ENCODE data around the gene ATOH7.

- TF ChIP-seq, protein P1, sequence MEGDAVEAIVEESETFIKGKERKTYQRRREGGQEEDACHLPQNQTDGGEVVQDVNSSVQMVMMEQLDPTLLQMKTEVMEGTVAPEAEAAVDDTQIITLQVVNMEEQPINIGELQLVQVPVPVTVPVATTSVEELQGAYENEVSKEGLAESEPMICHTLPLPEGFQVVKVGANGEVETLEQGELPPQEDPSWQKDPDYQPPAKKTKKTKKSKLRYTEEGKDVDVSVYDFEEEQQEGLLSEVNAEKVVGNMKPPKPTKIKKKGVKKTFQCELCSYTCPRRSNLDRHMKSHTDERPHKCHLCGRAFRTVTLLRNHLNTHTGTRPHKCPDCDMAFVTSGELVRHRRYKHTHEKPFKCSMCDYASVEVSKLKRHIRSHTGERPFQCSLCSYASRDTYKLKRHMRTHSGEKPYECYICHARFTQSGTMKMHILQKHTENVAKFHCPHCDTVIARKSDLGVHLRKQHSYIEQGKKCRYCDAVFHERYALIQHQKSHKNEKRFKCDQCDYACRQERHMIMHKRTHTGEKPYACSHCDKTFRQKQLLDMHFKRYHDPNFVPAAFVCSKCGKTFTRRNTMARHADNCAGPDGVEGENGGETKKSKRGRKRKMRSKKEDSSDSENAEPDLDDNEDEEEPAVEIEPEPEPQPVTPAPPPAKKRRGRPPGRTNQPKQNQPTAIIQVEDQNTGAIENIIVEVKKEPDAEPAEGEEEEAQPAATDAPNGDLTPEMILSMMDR (conservative IDR thresholded peaks at IDR 0.05; ENCODE audit: low read length): peak; percentile 88
- no peak for TF ChIP-seq EZH2phosphoT487 (IDR thresholded peaks at IDR 0.05; ENCODE audit: borderline replicate concordance, low read depth, low read length)
Observed at GRCh38 chr10:68212721-68213352, 19.1 kb downstream of the ATOH7 start.
